Measurements from ENCODE around the gene ST6GAL2. TPM values are rescaled to one million over a fixed set of nuclear protein-coding genes. Genes with fewer than 3 reads are reported as not detected.

The ST6GAL2 gene
- polyA plus RNA-seq, 1 of the 3 experiments (the other 2 are of a cell fraction) = 0.77 TPM

DNA sequence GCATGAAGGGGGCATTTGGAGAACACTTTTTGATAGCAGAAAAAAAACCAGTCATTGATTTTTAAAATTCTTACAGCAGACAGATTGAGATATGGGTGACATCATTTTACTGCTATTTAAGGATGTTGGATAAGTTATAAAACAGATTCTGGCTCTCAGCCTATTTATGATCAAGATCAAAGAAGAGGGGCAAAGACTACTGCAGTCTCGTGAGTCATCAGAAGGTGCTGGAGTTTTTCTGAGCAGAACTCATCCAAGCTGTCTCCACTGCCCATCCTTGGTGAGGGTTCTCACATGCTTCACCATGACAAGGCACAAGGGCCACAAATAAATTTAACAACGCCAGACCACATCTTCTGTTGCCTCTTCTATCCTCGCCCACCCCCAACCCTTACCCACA lies 58.8 kb downstream of the ST6GAL2 start (continued):
- TF ChIP-seq, protein P1, sequence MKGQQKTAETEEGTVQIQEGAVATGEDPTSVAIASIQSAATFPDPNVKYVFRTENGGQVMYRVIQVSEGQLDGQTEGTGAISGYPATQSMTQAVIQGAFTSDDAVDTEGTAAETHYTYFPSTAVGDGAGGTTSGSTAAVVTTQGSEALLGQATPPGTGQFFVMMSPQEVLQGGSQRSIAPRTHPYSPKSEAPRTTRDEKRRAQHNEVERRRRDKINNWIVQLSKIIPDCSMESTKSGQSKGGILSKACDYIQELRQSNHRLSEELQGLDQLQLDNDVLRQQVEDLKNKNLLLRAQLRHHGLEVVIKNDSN (IDR thresholded peaks at IDR 0.05; ENCODE audit: borderline replicate concordance, low read depth) = no peak
- TF ChIP-seq, protein P2, sequence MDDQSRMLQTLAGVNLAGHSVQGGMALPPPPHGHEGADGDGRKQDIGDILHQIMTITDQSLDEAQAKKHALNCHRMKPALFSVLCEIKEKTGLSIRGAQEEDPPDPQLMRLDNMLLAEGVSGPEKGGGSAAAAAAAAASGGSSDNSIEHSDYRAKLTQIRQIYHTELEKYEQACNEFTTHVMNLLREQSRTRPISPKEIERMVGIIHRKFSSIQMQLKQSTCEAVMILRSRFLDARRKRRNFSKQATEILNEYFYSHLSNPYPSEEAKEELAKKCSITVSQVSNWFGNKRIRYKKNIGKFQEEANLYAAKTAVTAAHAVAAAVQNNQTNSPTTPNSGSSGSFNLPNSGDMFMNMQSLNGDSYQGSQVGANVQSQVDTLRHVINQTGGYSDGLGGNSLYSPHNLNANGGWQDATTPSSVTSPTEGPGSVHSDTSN (IDR thresholded peaks at IDR 0.05) = no peak
- no peak for TF ChIP-seq GABPA (IDR thresholded peaks at IDR 0.05; ENCODE audit: low read depth)
- no peak for TF ChIP-seq SIN3A (IDR thresholded peaks at IDR 0.05; ENCODE audit: borderline replicate concordance, low read depth, low read length)
- no peak for TF ChIP-seq EP300 (IDR thresholded peaks at IDR 0.05; ENCODE audit: borderline replicate concordance in 1 of 2, low read depth in 1 of 2, low read length in 1 of 2)
- TF ChIP-seq, protein P3, sequence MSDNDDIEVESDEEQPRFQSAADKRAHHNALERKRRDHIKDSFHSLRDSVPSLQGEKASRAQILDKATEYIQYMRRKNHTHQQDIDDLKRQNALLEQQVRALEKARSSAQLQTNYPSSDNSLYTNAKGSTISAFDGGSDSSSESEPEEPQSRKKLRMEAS (IDR thresholded peaks at IDR 0.05; ENCODE audit: low read depth) = no peak
- TF ChIP-seq FOSL2 (IDR thresholded peaks at IDR 0.05; ENCODE audit: borderline replicate concordance, low read depth) = no peak
- no peak for TF ChIP-seq GATA2 (CRISPR knock-in tag; IDR thresholded peaks at IDR 0.05)

DNA sequence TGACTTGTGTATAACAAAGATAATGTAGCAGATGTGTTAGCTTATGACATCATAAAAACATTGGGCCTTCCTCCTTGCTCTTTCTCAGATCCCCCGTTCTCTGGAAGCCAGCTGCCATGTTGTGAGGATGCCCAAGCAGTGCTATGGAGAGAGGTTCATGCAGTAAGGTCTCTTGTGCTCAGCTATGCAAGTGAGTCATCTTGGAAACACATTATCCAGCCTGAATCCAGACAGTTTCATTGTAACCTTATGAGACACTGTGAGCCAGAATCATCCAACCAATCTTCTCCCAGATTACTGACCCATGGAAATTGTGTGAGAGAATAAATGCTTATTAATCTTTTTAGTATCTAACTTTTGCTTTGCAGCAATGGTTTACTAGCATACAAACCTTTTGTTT lies 60.8 kb downstream of the ST6GAL2 start:
- ChIA-PET CTCF (no interaction called here), POLR2A (no interaction called here)
- 57% methylated on average over 1 of the region's 1 CpG for WGBS (ENCODE audit: low lambda C conversion rate)

More for the DNA sequence above, 60.8 kb downstream of the ST6GAL2 start:
- Histone ChIP-seq H3K4me3 (ENCODE audit: low read depth in 2 of 2, low read length in 1 of 2) (no peak overlapping the region), H4K20me1 (ENCODE audit: insufficient read depth) (no peaks in the 10 kb centered on the region), H3K4me1 (ENCODE audit: control insufficient read depth in 1 of 2, insufficient read depth in 2 of 2, low read depth in 1 of 2, low read length in 1 of 2) (no peaks in the 10 kb centered on the region), H3K9me3 (no peaks in the 10 kb centered on the region), H3K36me3 (replicated peaks in 1 of 2; ENCODE audit: control insufficient read depth in 1 of 2, insufficient read depth in 2 of 2, low read length in 1 of 2) (peaks cover 3 to 4% of the 10 kb centered on the region in 2 experiments), H3K79me2 (ENCODE audit: insufficient read depth) (no peaks in the 10 kb centered on the region), H2AFZ (ENCODE audit: low read depth) (no peak overlapping the region), H3K27ac (ENCODE audit: low read depth in 2 of 2, low read length in 1 of 2) (no peak overlapping the region), H3K9ac (no peak overlapping the region), H3F3A (replicated peaks; ENCODE audit: insufficient read depth) (peaks cover 2% of the 10 kb centered on the region), H3K9me2 (no peaks in the 10 kb centered on the region), H3K27me3 (ENCODE audit: insufficient read depth) (no peaks in the 10 kb centered on the region), H3K4me2 (no peak overlapping the region)
- TF ChIP-seq RFX5 (IDR thresholded peaks at IDR 0.05; ENCODE audit: low read length) (no peak), RCOR1 (IDR thresholded peaks at IDR 0.05; ENCODE audit: low read length) (no peak), POLR2AphosphoS5 (IDR thresholded peaks at IDR 0.05; ENCODE audit: low read depth, low read length) (no peak), TEAD4 (IDR thresholded peaks at IDR 0.05; ENCODE audit: borderline replicate concordance, insufficient read depth) (no peak), FOXM1 (IDR thresholded peaks at IDR 0.05; ENCODE audit: low read depth) (no peak), RAD21 (IDR thresholded peaks at IDR 0.05; ENCODE audit: low read length) (no peak), SMC3 (IDR thresholded peaks at IDR 0.05; ENCODE audit: low read depth, low read length) (no peak), FOXJ3 (CRISPR knock-in tag; IDR thresholded peaks at IDR 0.05) (no peak), JUND (IDR thresholded peaks at IDR 0.05) (no peak), EZH2phosphoT487 (IDR thresholded peaks at IDR 0.05; ENCODE audit: borderline replicate concordance, low read depth) (no peak), EP300 (IDR thresholded peaks at IDR 0.05; ENCODE audit: borderline replicate concordance in 1 of 2, low read depth in 1 of 2, low read length in 1 of 2) (no peak), MXI1 (IDR thresholded peaks at IDR 0.05; ENCODE audit: low read depth, low read length) (no peak), SIN3A (IDR thresholded peaks at IDR 0.05; ENCODE audit: borderline replicate concordance, low read depth, low read length) (no peak)
- TF ChIP-seq, protein P4, sequence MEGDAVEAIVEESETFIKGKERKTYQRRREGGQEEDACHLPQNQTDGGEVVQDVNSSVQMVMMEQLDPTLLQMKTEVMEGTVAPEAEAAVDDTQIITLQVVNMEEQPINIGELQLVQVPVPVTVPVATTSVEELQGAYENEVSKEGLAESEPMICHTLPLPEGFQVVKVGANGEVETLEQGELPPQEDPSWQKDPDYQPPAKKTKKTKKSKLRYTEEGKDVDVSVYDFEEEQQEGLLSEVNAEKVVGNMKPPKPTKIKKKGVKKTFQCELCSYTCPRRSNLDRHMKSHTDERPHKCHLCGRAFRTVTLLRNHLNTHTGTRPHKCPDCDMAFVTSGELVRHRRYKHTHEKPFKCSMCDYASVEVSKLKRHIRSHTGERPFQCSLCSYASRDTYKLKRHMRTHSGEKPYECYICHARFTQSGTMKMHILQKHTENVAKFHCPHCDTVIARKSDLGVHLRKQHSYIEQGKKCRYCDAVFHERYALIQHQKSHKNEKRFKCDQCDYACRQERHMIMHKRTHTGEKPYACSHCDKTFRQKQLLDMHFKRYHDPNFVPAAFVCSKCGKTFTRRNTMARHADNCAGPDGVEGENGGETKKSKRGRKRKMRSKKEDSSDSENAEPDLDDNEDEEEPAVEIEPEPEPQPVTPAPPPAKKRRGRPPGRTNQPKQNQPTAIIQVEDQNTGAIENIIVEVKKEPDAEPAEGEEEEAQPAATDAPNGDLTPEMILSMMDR (IDR thresholded peaks at IDR 0.05) = no peak
- TF ChIP-seq, protein P5, sequence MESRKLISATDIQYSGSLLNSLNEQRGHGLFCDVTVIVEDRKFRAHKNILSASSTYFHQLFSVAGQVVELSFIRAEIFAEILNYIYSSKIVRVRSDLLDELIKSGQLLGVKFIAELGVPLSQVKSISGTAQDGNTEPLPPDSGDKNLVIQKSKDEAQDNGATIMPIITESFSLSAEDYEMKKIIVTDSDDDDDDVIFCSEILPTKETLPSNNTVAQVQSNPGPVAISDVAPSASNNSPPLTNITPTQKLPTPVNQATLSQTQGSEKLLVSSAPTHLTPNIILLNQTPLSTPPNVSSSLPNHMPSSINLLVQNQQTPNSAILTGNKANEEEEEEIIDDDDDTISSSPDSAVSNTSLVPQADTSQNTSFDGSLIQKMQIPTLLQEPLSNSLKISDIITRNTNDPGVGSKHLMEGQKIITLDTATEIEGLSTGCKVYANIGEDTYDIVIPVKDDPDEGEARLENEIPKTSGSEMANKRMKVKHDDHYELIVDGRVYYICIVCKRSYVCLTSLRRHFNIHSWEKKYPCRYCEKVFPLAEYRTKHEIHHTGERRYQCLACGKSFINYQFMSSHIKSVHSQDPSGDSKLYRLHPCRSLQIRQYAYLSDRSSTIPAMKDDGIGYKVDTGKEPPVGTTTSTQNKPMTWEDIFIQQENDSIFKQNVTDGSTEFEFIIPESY (IDR thresholded peaks at IDR 0.05; ENCODE audit: borderline replicate concordance, low read depth) = no peak
- TF ChIP-seq, protein P3 (IDR thresholded peaks at IDR 0.05; ENCODE audit: low read depth) = no peak
- TF ChIP-seq, protein P6, sequence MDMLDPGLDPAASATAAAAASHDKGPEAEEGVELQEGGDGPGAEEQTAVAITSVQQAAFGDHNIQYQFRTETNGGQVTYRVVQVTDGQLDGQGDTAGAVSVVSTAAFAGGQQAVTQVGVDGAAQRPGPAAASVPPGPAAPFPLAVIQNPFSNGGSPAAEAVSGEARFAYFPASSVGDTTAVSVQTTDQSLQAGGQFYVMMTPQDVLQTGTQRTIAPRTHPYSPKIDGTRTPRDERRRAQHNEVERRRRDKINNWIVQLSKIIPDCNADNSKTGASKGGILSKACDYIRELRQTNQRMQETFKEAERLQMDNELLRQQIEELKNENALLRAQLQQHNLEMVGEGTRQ (IDR thresholded peaks at IDR 0.05; ENCODE audit: borderline replicate concordance, low read depth, low read length) = no peak
- TF ChIP-seq, protein P7, sequence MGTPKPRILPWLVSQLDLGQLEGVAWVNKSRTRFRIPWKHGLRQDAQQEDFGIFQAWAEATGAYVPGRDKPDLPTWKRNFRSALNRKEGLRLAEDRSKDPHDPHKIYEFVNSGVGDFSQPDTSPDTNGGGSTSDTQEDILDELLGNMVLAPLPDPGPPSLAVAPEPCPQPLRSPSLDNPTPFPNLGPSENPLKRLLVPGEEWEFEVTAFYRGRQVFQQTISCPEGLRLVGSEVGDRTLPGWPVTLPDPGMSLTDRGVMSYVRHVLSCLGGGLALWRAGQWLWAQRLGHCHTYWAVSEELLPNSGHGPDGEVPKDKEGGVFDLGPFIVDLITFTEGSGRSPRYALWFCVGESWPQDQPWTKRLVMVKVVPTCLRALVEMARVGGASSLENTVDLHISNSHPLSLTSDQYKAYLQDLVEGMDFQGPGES (IDR thresholded peaks at IDR 0.05; ENCODE audit: low read depth, low read length) = no peak
- DNase-seq = no peak
